Adrenal gland (tissue), 12 donors: ENCODE data around the gene FGGY. TPM values are rescaled to one million over a fixed set of nuclear protein-coding genes. Genes with fewer than 3 reads are reported as not detected.

Experiments
- DNase-seq, 7 donors: peaks; one replicate each; pipeline ENCODE4 v3.0.0-alpha.2; 2019 to 2020
- H3K27ac ChIP-seq, 5 donors: fragments of 200-600 bp; sonication (generic) in 4 of 5; 1 replicate in 3 of 5; 2 replicates in 2 of 5; pipeline versions ENCODE4 v1.5.1 to v1.8.0; 2016 to 2020; ENCODE audit warnings: mild to moderate bottlenecking in 1 of 5
- H3K27me3 ChIP-seq: fragments of 200-600 bp; 2 replicates; pipeline ENCODE4 v1.8.0; 2021
- H3K36me3 ChIP-seq, 2 donors: fragments of 200-600 bp; replicated peaks in 1 of 2; 1 replicate in 1 of 2; 2 replicates in 1 of 2; pipeline versions ENCODE4 v1.5.1 to v1.8.0; 2018 to 2022
- H3K4me1 ChIP-seq, 2 donors: fragments of 200-600 bp; replicated peaks in 1 of 2; 1 replicate in 1 of 2; 2 replicates in 1 of 2; pipeline versions ENCODE4 v1.5.1 to v1.8.0; 2018 to 2021
- H3K4me3 ChIP-seq, 4 donors: fragments of 200-600 bp; sonication (generic) in 3 of 4; one replicate each; pipeline ENCODE4 v1.5.1; 2016 to 2018
- H3K9me3 ChIP-seq, 3 donors: fragments of 200-600 bp; sonication (generic) in 1 of 3; replicated peaks in 1 of 3; 1 replicate in 2 of 3; 2 replicates in 1 of 3; pipeline versions ENCODE4 v1.5.1 to v1.8.0; 2016 to 2021
- POLR2A ChIP-seq, 2 donors: fragments of 450-650 bp; IDR thresholded peaks; one replicate each; pipeline ENCODE4 v1.6.1; 2017; ENCODE audit warnings: antibody characterized with exemption in 2 of 2, mild to moderate bottlenecking in 2 of 2, moderate library complexity in 1 of 2
- WGBS, 4 donors: extraction: QIAGEN DNeasy Blood & Tissue Kit in 2 of 4; methylation state at CpG; one replicate each; pipeline versions ENCODE4 v1.1.5 to v1.1.7; 2013 to 2017; 5-methylcytosine and 5-hydroxymethylcytosine counted together
- intact Hi-C, 2 donors: fragments of 100-400 bp; cut with DNase I; formaldehyde crosslinking; loops; one replicate each; pipeline versions ENCODE4 v1.14.1 to v1.15.0; 2022 to 2023
- polyA plus RNA-seq, 3 donors: library from polyadenylated mRNA; stranded (reverse); fragments of 200-250 nt in 2 of 3; fragments of 350-450 nt in 1 of 3; fragmentation: Illumina TruSeq in 1 of 3; extraction: RNeasy Lipid Tissue Mini Kit (QIAGEN cat#74804) in 1 of 3; gene quantifications; one replicate each; pipeline ENCODE4 v1.2.3, GENCODE V29; 2013 to 2014
- total RNA-seq, 9 donors: library from RNA; depleted of rRNA in 4 of 9; stranded (reverse); fragments of >200 nt in 4 of 9; fragments of 120-200 nt in 1 of 9; fragmentation: NEBNext Ultra II Directional in 1 of 9; extraction: Animal tissue kit (Norgen Biotek cat#: 25700) in 1 of 9; gene quantifications; one replicate each; pipeline versions ENCODE4 v1.1.0 to v1.2.4, GENCODE V29; 2013 to 2023
- TF ChIP-seq, protein P1 (sequence below), 6 experiments: fragments of 450-650 bp in 4 of 6; fragments of 200-600 bp in 2 of 6; sonication (generic) in 1 of 6; IDR thresholded peaks; 1 replicate in 5 of 6; 2 replicates in 1 of 6; pipeline versions ENCODE4 v1.5.1 to v1.8.0; 2016 to 2021; ENCODE audit warnings: antibody characterized with exemption in 6 of 6, mild to moderate bottlenecking in 2 of 6, moderate library complexity in 1 of 6
- donor health status: healthy with polysubstance abuse.
- donor health status: Bipolar disorder and iron deficiency.
- donor health status: DM: yes; HTN: yes; CAD: no.
- donor health status: DM: no; HTN: no; CAD: no.
- donor health status: DM: no; HTN: no; CAD: no.
- donor health status: DM: yes; HTN: yes; CAD: no.

The FGGY gene
- total and polyA plus RNA-seq, 12 donors = 7.4 to 75.5 (median 35.0) TPM

DNA sequence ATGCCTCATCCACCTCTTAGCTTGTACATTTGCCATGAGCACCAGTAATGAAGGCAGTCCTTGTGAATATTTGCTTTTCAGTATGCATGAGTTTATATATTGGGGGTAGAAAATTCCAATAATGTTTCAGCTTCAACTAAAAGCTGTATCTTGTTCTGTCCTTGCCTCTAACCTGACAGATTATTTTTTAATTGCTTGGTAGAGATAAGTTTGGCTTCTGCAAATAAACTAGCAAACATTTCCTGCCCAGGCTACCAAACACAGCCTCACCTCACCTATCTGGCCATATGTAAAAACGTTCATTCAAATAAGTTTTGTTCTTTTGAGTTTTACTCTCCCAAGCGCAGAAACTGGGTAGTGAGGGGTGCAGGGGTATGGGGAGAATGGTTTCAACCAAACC lies 442.2 kb downstream of the FGGY start:
- DNase-seq = no peak
- no peaks in the 10 kb centered on the region for H3K27me3 ChIP-seq
- intact Hi-C loops = no loop called here
- H3K36me3 ChIP-seq = no peaks in the 10 kb centered on the region
- peaks cover 12 to 27% of the 10 kb centered on the region in 2 donors for H3K4me1 ChIP-seq
- WGBS, 4 donors = 77 to 91% (median 87%) methylated on average over 2 of the region's 2 CpGs
- peak overlapping the region in 1 of 5 donors; percentile 76 for H3K27ac ChIP-seq
- TF ChIP-seq POLR2A (IDR thresholded peaks at IDR 0.05) = no peak
- TF ChIP-seq, protein P1, sequence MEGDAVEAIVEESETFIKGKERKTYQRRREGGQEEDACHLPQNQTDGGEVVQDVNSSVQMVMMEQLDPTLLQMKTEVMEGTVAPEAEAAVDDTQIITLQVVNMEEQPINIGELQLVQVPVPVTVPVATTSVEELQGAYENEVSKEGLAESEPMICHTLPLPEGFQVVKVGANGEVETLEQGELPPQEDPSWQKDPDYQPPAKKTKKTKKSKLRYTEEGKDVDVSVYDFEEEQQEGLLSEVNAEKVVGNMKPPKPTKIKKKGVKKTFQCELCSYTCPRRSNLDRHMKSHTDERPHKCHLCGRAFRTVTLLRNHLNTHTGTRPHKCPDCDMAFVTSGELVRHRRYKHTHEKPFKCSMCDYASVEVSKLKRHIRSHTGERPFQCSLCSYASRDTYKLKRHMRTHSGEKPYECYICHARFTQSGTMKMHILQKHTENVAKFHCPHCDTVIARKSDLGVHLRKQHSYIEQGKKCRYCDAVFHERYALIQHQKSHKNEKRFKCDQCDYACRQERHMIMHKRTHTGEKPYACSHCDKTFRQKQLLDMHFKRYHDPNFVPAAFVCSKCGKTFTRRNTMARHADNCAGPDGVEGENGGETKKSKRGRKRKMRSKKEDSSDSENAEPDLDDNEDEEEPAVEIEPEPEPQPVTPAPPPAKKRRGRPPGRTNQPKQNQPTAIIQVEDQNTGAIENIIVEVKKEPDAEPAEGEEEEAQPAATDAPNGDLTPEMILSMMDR (IDR thresholded peaks at IDR 0.05) = no peak
- no peak overlapping the region for H3K4me3 ChIP-seq
- H3K9me3 ChIP-seq = no peaks in the 10 kb centered on the region

DNA sequence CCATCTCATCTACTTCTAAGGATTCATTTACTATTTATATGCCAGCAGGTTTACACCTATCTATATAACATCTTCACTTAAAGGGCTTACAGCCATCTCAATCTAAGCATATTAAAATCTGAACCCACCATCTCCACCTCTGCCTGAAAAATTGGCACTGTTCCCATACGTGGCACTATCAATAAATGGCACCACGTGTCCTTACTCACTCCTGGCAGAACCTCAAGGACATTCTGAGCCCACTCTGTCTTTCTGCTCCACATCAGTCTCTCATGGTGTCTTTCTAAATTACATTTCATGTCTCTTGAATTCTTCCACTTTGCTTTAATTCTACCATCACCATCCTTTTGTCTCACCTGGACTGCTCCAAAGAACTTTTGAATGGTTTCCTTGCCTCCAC lies 445.6 kb downstream of the FGGY start:
- peaks cover 11 to 25% of the 10 kb centered on the region in 2 donors for H3K4me1 ChIP-seq
- DNase-seq = peak in 4 of 7 donors; percentile 43 to 53 (median 48)
- no peaks in the 10 kb centered on the region for H3K9me3 ChIP-seq
- TF ChIP-seq POLR2A (IDR thresholded peaks at IDR 0.05) = no peak
- TF ChIP-seq, protein P1 (IDR thresholded peaks at IDR 0.05) = no peak
- H3K27me3 ChIP-seq = no peaks in the 10 kb centered on the region
- 23 to 51% (median 30%) methylated on average over 2 of the region's 2 CpGs for WGBS, 4 donors
- no peak overlapping the region for H3K4me3 ChIP-seq
- intact Hi-C loops = no loop called here
- no peaks in the 10 kb centered on the region for H3K36me3 ChIP-seq
- H3K27ac ChIP-seq = peak overlapping the region in 2 of 5 donors; percentile 7 to 74

DNA sequence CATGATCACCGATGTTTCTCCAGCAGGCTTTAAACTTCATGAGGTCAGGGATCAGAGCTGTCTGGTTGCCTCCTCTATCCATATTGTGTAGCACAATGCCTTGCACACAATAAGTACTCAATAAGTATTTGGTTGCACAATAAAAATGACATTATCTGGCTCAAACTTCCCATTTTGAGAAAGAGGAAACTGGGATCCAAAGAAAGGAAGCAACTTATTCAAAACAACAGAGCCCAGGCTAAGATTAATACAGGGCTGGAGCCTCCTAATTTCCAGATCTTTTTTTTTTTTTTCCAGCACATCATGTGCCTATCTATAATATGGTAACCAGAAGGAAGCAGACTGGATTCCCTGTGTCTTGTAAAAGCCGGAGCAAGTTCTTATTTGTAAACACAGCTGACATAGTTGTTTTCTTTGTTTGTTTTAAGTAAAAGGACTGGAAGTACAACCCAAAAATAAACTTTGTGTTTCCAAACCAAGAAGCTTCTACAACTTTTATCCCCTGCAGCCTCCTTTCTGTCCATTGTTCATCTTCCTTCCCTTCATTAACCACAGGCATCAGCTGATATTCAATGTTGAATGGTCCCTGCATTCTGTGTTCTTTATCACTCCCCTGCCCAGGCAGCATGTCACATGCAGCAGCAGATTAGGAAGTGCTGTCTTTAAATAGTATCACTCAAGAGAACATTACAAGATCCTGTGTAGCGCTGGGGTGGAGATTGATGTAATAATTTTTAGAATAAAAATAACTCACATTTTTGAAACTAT lies 446.6 kb downstream of the FGGY start:
- DNase-seq = peak in 2 of 7 donors; percentile 27 to 39
- TF ChIP-seq, protein P1 (IDR thresholded peaks at IDR 0.05) = no peak
- TF ChIP-seq POLR2A (IDR thresholded peaks at IDR 0.05) = no peak
- peak overlapping the region in 3 of 5 donors; percentile 9 to 74 (median 33) for H3K27ac ChIP-seq
- WGBS, 4 donors = 50 to 59% (median 56%) methylated on average over 3 of the region's 3 CpGs
- H3K27me3 ChIP-seq = no peaks in the 10 kb centered on the region
- intact Hi-C loops = no loop called here
- H3K9me3 ChIP-seq = no peaks in the 10 kb centered on the region
- H3K36me3 ChIP-seq = no peaks in the 10 kb centered on the region
- peaks cover 11 to 25% of the 10 kb centered on the region in 2 donors for H3K4me1 ChIP-seq
- H3K4me3 ChIP-seq = no peak overlapping the region

DNA sequence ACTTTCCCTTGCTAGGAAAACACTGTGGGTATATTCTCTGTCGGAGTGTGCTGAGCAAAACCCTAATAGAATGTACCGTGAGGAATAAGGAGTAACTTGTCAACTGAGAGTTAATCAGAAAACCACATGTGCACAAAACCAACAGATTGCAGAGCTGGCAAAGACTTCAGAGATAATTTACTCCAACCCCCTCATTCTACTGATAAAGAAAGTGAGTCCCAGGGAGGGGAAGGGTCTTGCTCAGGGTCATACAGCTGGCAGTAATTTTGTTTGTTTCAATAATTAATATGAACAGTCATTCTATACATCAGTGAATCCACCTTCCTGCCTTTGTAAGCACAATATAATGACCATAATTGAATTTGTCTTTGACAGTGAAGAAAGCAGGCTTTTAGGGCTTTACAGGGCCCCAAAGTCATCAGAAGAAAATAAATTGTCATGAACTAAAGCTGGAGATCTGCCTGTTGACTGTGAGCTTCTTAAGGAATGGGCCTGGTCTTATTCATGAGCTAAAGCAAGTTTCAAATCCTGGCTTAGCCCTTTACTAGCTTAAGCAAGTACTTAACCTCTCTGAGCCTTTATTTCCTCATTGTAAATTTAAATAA lies 450.6 kb downstream of the FGGY start:
- intact Hi-C loops = no loop called here
- TF ChIP-seq, protein P1 (IDR thresholded peaks at IDR 0.05) = no peak
- TF ChIP-seq POLR2A (IDR thresholded peaks at IDR 0.05) = no peak
- Histone ChIP-seq H3K4me3 (no peak overlapping the region), H3K27me3 (no peaks in the 10 kb centered on the region), H3K36me3 (no peaks in the 10 kb centered on the region), H3K9me3 (no peaks in the 10 kb centered on the region), H3K27ac (no peak overlapping the region), H3K4me1 (peaks cover 15 to 43% of the 10 kb centered on the region in 2 donors)
- 84 to 97% (median 88%) methylated on average over 2 of the region's 2 CpGs for WGBS, 4 donors
- DNase-seq = no peak
